ENCODE data around the gene SUGCT.

The SUGCT gene

DNA sequence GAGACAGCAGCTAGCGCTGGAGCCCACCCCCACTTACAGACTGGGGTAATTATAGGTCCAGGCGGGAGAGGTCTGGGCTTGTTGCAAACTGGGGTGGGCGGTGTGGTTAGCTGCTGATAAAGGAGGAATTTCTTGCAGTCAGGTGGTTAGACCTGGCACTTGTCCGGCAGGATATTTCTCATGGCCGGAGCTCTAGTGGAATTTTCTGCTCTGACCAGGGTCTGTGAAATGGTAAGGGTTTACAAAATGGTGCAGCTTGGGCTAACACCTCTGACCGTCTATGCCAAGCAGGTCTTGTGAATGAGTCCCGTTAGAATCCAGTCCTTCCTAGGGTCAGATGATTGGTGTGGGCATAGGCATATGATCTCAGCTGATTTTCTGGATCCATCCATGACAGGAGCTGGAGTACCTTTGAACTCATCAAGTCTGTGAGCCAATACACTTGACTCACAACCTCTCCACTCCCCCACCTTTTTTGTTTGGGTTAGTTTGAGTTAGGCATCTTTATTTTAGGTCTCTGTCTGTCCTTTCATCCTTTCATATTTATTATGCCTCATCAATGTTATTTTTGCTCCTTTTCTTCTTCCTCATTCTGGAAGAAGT is 213.4 kb downstream of the SUGCT start:
- Histone ChIP-seq H3K36me3 (ENCODE audit: insufficient read depth, low read length) (no peaks in the 10 kb centered on the region), H3K9me3 (ENCODE audit: low read depth, low read length) (no peaks in the 10 kb centered on the region), H3K9ac (ENCODE audit: insufficient read length) (no peak overlapping the region), H3K4me3 (no peak overlapping the region), H3K27ac (no peak overlapping the region)
- no peak for TF ChIP-seq FOXP2 (optimal IDR thresholded peaks at IDR 0.05; ENCODE audit: control extremely low read depth, extremely low read length, insufficient read depth)
- no peak for TF ChIP-seq POLR2AphosphoS5 (IDR thresholded peaks at IDR 0.05; ENCODE audit: borderline replicate concordance, low read depth, low read length)
- no peak for TF ChIP-seq EZH2 (IDR thresholded peaks at IDR 0.05)
- DNase-seq (ENCODE audit: low read depth, low spot score) = no peak

GRCh38 chr7:40350100-40350499 is 215.3 kb downstream of the SUGCT start:
- no peak overlapping the region for H3K4me3 ChIP-seq
- no peak for DNase-seq (ENCODE audit: low read depth, low spot score)
- H3K36me3 ChIP-seq (ENCODE audit: insufficient read depth, low read length) = no peaks in the 10 kb centered on the region
- H3K27ac ChIP-seq = no peak overlapping the region
- no peaks in the 10 kb centered on the region for H3K9me3 ChIP-seq (ENCODE audit: low read depth, low read length)
- H3K9ac ChIP-seq (ENCODE audit: insufficient read length) = no peak overlapping the region
- TF ChIP-seq POLR2AphosphoS5 (IDR thresholded peaks at IDR 0.05; ENCODE audit: borderline replicate concordance, low read depth, low read length) = no peak

DNA sequence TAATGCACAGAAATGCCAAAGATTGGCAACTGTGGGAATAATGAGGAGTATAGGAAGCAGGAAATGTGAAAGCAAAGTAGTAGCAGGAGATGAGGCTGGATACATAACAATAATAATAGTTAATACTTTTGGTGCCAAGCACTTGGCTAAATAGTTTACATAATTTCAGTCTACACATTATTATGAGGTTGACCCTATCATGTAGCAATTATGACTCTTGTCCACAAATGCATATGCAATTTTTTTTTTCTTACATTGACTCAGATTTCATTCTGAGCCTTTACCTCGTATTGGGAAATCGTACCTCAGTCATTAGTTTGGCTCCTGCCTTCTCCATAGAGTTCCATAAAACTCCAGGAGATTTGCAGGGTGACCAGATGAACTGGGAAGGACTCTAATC is 219.9 kb downstream of the SUGCT start:
- Histone ChIP-seq H3K9me3 (ENCODE audit: low read depth, low read length) (no peaks in the 10 kb centered on the region), H3K4me3 (no peak overlapping the region), H3K27ac (no peak overlapping the region), H3K36me3 (ENCODE audit: insufficient read depth, low read length) (no peaks in the 10 kb centered on the region), H3K9ac (ENCODE audit: insufficient read length) (no peak overlapping the region)
- TF ChIP-seq EZH2 (IDR thresholded peaks at IDR 0.05) (no peak), FOXP2 (optimal IDR thresholded peaks at IDR 0.05; ENCODE audit: control extremely low read depth, extremely low read length, insufficient read depth) (no peak), POLR2AphosphoS5 (IDR thresholded peaks at IDR 0.05; ENCODE audit: borderline replicate concordance, low read depth, low read length) (no peak)
- DNase-seq (ENCODE audit: low read depth, low spot score) = no peak

DNA sequence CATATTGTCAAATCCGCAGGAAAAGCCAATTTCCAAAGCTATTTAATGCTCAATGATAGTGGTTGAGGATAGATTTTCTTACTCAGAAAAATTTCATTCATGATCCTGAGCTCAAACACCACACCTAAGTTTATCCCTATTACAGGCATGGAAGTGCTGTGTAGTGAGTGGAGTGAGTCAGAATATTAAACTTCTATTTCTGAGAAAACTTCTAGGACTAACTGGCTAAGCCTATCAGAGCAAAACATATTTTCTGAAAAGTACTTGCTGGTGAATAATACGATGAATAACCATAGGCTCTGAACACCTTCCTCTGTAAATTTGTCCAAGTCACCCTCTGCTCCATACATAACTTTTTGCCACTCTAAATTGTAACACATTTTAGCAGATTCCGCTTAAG is 221.5 kb downstream of the SUGCT start:
- 0 out of 2 replicates have a peak overlapping the region, but pooled peaks have one; percentile 18 for H3K27ac ChIP-seq

GRCh38 chr7:40356871-40357709 is 222.3 kb downstream of the SUGCT start:
- Histone ChIP-seq H3K9ac (ENCODE audit: insufficient read length) (no peak overlapping the region), H3K4me3 (no peak overlapping the region), H3K27ac (no peak overlapping the region), H3K9me3 (ENCODE audit: low read depth, low read length) (no peaks in the 10 kb centered on the region), H3K36me3 (ENCODE audit: insufficient read depth, low read length) (no peaks in the 10 kb centered on the region)
- no peak for DNase-seq (ENCODE audit: low read depth, low spot score)
- no peak for TF ChIP-seq POLR2AphosphoS5 (IDR thresholded peaks at IDR 0.05; ENCODE audit: borderline replicate concordance, low read depth, low read length)

More for the DNA sequence above, 221.5 kb downstream of the SUGCT start:
- Histone ChIP-seq H3K4me3 (peak overlapping the region; percentile 52; the same call in 1 of the 2 replicates), H3K9me3 (ENCODE audit: low read depth, low read length) (no peaks in the 10 kb centered on the region), H3K9ac (ENCODE audit: insufficient read length) (no peak overlapping the region), H3K36me3 (ENCODE audit: insufficient read depth, low read length) (no peaks in the 10 kb centered on the region)
- DNase-seq (ENCODE audit: low read depth, low spot score) = no peak
- TF ChIP-seq EZH2 (IDR thresholded peaks at IDR 0.05) (no peak), FOXP2 (optimal IDR thresholded peaks at IDR 0.05; ENCODE audit: control extremely low read depth, extremely low read length, insufficient read depth) (no peak), POLR2AphosphoS5 (IDR thresholded peaks at IDR 0.05; ENCODE audit: borderline replicate concordance, low read depth, low read length) (no peak)

GRCh38 chr7:40369641-40370277 is 235.0 kb downstream of the SUGCT start:
- TF ChIP-seq EZH2 (IDR thresholded peaks at IDR 0.05) (no peak), POLR2AphosphoS5 (IDR thresholded peaks at IDR 0.05; ENCODE audit: borderline replicate concordance, low read depth, low read length) (no peak), FOXP2 (optimal IDR thresholded peaks at IDR 0.05; ENCODE audit: control extremely low read depth, extremely low read length, insufficient read depth) (no peak)
- no peak for DNase-seq (ENCODE audit: low read depth, low spot score)
- H3K27ac ChIP-seq = no peak overlapping the region
- H3K4me3 ChIP-seq = no peak overlapping the region
- H3K36me3 ChIP-seq (ENCODE audit: insufficient read depth, low read length) = no peaks in the 10 kb centered on the region
- H3K9me3 ChIP-seq (ENCODE audit: low read depth, low read length) = no peaks in the 10 kb centered on the region
- no peak overlapping the region for H3K9ac ChIP-seq (ENCODE audit: insufficient read length)

DNA sequence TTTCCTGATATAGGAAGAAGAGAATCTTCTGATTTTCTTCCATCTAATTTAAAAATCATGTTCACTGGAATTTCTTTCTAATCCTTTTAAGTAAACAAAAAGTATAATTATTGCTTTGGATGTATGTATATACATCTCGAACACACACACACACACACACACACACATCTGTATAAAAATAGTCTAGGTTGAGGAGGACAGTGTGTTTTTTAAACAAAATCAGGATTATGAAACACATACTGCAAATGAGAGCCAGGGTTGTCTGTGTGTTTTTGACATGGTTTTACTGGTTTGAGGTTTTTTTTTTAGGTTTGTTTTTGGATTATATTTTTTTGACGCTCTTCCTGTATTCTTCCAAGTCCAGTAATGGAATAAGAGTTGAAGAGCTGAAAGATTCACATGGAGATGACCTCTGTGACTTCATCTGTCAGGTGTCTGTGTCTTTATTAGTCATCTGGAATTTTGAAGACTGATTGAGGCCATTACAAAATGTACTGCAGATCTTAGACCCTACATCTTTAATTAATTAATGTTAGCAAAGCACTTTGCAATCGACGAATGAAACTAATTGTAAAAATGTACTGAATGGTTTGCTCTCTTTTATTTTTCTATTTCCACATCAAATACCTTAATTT is 237.1 kb downstream of the SUGCT start:
- TF ChIP-seq POLR2AphosphoS5 (IDR thresholded peaks at IDR 0.05; ENCODE audit: borderline replicate concordance, low read depth, low read length) (no peak), EZH2 (IDR thresholded peaks at IDR 0.05) (no peak), FOXP2 (optimal IDR thresholded peaks at IDR 0.05; ENCODE audit: control extremely low read depth, extremely low read length, insufficient read depth) (no peak)
- H3K9me3 ChIP-seq (ENCODE audit: low read depth, low read length) = no peaks in the 10 kb centered on the region
- no peak overlapping the region for H3K27ac ChIP-seq
- no peaks in the 10 kb centered on the region for H3K36me3 ChIP-seq (ENCODE audit: insufficient read depth, low read length)
- H3K4me3 ChIP-seq = no peak overlapping the region
- H3K9ac ChIP-seq (ENCODE audit: insufficient read length) = no peak overlapping the region
- DNase-seq (ENCODE audit: low read depth, low spot score) = no peak

DNA sequence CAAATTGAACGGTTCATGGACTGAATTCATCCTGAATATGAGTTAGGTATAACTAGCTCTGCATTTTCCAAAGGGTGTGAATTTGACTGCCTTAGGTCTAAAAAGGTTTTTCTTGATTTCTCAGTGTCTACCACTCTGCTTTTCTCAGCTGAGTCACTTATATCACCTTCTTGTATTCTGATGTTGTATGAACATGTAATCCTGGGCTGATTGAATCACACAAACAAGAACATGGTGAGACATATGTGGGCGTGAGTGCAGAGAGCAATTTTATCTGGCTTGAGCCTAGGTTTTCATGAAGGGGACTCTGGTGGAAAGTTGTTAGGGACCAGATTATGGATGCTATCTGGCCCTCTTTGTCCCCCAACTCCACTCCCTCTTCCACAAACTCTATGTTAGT is 239.8 kb downstream of the SUGCT start:
- no peak for TF ChIP-seq FOXP2 (optimal IDR thresholded peaks at IDR 0.05; ENCODE audit: control extremely low read depth, extremely low read length, insufficient read depth)
- TF ChIP-seq POLR2AphosphoS5 (IDR thresholded peaks at IDR 0.05; ENCODE audit: borderline replicate concordance, low read depth, low read length) = no peak
- TF ChIP-seq EZH2 (IDR thresholded peaks at IDR 0.05) = no peak

More for the DNA sequence above, 239.8 kb downstream of the SUGCT start:
- DNase-seq (ENCODE audit: low read depth, low spot score) = no peak
- H3K27ac ChIP-seq = no peak overlapping the region
- H3K9ac ChIP-seq (ENCODE audit: insufficient read length) = no peak overlapping the region
- H3K9me3 ChIP-seq (ENCODE audit: low read depth, low read length) = peaks cover 4% of the 10 kb centered on the region; the same call in 1 of the 2 replicates
- H3K36me3 ChIP-seq (ENCODE audit: insufficient read depth, low read length) = no peaks in the 10 kb centered on the region
- no peak overlapping the region for H3K4me3 ChIP-seq

All from SK-N-MC (cell line).